ENCODE measurements around the gene WNT4.

Gene WNT4

GRCh38 chr1:22171951-22172715 lies 29.2 kb upstream of the WNT4 start:
- TF ChIP-seq CTCF (conservative IDR thresholded peaks at IDR 0.05): no peak
- no peak overlapping the region for H3K27ac ChIP-seq

- no peak overlapping the region for H3K27ac ChIP-seq
- no peak for TF ChIP-seq CTCF (conservative IDR thresholded peaks at IDR 0.05)
These were observed 26.9 kb upstream of the WNT4 start for GRCh38 chr1:22169816-22170215.

- no peak for TF ChIP-seq CTCF (conservative IDR thresholded peaks at IDR 0.05)
- H3K27ac ChIP-seq: no peak overlapping the region
These were observed 25.6 kb upstream of the WNT4 start for GRCh38 chr1:22168412-22168973.

GRCh38 chr1:22166439-22166838 lies 23.5 kb upstream of the WNT4 start:
- no peak overlapping the region for H3K27ac ChIP-seq
- no peak for TF ChIP-seq CTCF (conservative IDR thresholded peaks at IDR 0.05)

GRCh38 chr1:22164841-22165808 lies 22.2 kb upstream of the WNT4 start:
- no peak for TF ChIP-seq CTCF (conservative IDR thresholded peaks at IDR 0.05)
- H3K27ac ChIP-seq: no peak overlapping the region

- H3K27ac ChIP-seq: no peak overlapping the region
- TF ChIP-seq CTCF (conservative IDR thresholded peaks at IDR 0.05): no peak
These were observed 20.7 kb upstream of the WNT4 start for GRCh38 chr1:22163564-22163963.

GRCh38 chr1:22163137-22163536 lies 20.2 kb upstream of the WNT4 start:
- H3K27ac ChIP-seq: no peak overlapping the region
- no peak for TF ChIP-seq CTCF (conservative IDR thresholded peaks at IDR 0.05)

Data from VCaP (cell line).